Mesothelial cell of epicardium (in vitro differentiated cells): Measurements from ENCODE around the gene SFPQ. TPM values are rescaled to one million over a fixed set of nuclear protein-coding genes. Genes with fewer than 3 reads are reported as not detected.

Source experiments
- DNase-seq, 2 experiments: peaks; one replicate each; pipeline ENCODE4 v3.0.0; 2021; ENCODE audit warnings: low spot score in 2 of 2; ENCODE audit not compliant: unreplicated experiment in 2 of 2
- H3K27ac Mint-ChIP-seq: 2 replicates; pipeline ENCODE4 v1.8.0; 2021; ENCODE audit warnings: mixed read lengths
- H3K27me3 Mint-ChIP-seq: 2 replicates; pipeline ENCODE4 v1.8.0; 2021; ENCODE audit warnings: low read depth, mixed read lengths
- H3K36me3 Mint-ChIP-seq: 2 replicates; pipeline ENCODE4 v1.8.0; 2021; ENCODE audit warnings: mixed read lengths
- H3K4me1 Mint-ChIP-seq: 2 replicates; pipeline ENCODE4 v1.8.0; 2021; ENCODE audit warnings: mixed read lengths
- H3K4me3 Mint-ChIP-seq: 2 replicates; pipeline ENCODE4 v1.8.0; 2021; ENCODE audit warnings: mild to moderate bottlenecking, moderate library complexity, mixed read lengths
- H3K9me3 Mint-ChIP-seq: 2 replicates; pipeline ENCODE4 v1.8.0; 2021; ENCODE audit warnings: mixed read lengths
- total RNA-seq: library from RNA; stranded (reverse); gene quantifications from 3 replicates; pipeline ENCODE4 v1.2.1, GENCODE V29; 2021
- TF ChIP-seq, protein P1 (sequence below): fragments of 200-600 bp; sonication (generic); IDR thresholded peaks from one replicate; pipeline ENCODE4 v1.5.0; 2021; ENCODE audit warnings: antibody characterized with exemption; ENCODE audit not compliant: unreplicated experiment

Gene SFPQ
- total RNA-seq, 1 donor from 2014 or later: 793 TPM

DNA sequence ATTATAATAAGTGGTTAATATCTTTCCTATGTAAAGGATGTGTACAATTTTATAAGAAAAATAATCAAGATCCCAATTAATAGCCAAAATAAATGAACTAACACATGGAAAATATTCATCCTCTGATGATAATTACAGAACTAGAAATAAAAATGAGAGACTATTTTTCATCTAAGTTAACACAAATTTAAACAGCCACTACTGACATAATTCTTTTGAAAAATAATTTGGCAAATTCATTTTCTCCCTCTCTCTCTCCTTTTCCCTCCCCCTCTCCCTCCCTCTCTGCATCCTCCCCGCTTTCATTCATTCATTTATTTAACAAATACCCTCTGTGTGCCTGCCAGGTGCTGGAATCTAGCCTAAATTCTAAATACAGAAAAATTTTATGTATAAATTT is 10.3 kb upstream of the SFPQ start:
- TF ChIP-seq, protein P1, sequence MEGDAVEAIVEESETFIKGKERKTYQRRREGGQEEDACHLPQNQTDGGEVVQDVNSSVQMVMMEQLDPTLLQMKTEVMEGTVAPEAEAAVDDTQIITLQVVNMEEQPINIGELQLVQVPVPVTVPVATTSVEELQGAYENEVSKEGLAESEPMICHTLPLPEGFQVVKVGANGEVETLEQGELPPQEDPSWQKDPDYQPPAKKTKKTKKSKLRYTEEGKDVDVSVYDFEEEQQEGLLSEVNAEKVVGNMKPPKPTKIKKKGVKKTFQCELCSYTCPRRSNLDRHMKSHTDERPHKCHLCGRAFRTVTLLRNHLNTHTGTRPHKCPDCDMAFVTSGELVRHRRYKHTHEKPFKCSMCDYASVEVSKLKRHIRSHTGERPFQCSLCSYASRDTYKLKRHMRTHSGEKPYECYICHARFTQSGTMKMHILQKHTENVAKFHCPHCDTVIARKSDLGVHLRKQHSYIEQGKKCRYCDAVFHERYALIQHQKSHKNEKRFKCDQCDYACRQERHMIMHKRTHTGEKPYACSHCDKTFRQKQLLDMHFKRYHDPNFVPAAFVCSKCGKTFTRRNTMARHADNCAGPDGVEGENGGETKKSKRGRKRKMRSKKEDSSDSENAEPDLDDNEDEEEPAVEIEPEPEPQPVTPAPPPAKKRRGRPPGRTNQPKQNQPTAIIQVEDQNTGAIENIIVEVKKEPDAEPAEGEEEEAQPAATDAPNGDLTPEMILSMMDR: no peak
- Mint-ChIP-seq H3K4me1 (no peaks in the 10 kb centered on the region), H3K36me3 (no peaks in the 10 kb centered on the region), H3K4me3 (no peak overlapping the region), H3K27me3 (no peaks in the 10 kb centered on the region), H3K9me3 (no peaks in the 10 kb centered on the region), H3K27ac (no peak overlapping the region)
- DNase-seq: no peak

DNA sequence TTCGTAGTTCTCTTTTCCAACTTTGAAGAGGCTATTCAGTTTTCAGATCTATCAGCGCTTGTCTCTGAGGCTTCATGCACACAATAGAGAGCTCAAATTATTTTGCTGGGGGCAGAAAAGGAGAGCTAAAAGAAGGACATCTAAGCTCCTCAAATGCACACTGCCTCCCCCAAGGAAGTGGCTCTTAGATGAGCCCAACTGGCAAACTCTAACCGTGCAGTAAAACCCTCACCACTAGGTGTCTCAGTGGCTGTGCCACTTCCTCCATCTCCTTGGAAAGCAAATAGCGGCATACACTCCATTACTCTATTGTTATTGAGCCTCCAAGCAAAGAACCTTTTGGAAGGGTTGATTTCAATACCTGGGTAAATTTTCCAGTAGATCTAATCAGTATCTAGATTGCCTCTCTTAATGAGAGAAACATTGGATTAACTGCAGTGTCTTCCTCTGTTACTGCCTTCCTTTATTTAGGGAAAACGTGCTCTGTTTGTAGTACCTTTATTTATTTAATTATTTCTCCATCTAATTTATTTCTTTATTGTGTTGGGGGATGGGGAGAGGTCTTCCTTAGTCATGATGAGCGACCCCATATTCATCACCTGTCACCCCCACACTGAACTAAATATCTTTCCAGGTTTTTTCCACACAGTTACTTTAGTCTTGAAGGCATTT is 9.2 kb upstream of the SFPQ start:
- H3K36me3 Mint-ChIP-seq: no peaks in the 10 kb centered on the region
- H3K27me3 Mint-ChIP-seq: no peaks in the 10 kb centered on the region
- TF ChIP-seq, protein P1: peak; percentile 78
- H3K27ac Mint-ChIP-seq: peak overlapping the region; percentile 22
- H3K4me1 Mint-ChIP-seq: no peaks in the 10 kb centered on the region
- no peak overlapping the region for H3K4me3 Mint-ChIP-seq
- peak in 1 of 2 experiments; percentile 69 for DNase-seq
- H3K9me3 Mint-ChIP-seq: no peaks in the 10 kb centered on the region

DNA sequence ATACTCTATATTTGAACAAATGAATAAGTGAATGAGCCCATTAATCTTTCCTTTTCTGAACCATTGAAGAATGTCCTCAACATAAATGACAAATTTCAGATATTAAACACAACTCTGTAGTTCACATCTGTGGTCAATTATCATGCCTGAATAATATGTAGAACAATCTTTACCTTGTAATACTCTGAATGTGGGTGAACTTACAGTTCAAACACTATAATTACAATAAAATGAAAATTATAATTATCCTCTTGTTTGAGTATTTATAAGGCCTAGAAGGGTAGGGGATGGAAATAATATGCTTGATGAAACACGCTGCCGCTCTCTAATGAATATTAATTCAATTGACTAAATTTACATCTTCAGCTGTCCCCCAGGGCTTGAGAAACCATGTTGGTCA is 8.7 kb upstream of the SFPQ start:
- TF ChIP-seq, protein P1: no peak
- H3K4me1 Mint-ChIP-seq: no peaks in the 10 kb centered on the region
- DNase-seq: no peak
- no peak overlapping the region for H3K4me3 Mint-ChIP-seq
- no peak overlapping the region for H3K27ac Mint-ChIP-seq
- no peaks in the 10 kb centered on the region for H3K9me3 Mint-ChIP-seq
- H3K27me3 Mint-ChIP-seq: no peaks in the 10 kb centered on the region
- no peaks in the 10 kb centered on the region for H3K36me3 Mint-ChIP-seq

DNA sequence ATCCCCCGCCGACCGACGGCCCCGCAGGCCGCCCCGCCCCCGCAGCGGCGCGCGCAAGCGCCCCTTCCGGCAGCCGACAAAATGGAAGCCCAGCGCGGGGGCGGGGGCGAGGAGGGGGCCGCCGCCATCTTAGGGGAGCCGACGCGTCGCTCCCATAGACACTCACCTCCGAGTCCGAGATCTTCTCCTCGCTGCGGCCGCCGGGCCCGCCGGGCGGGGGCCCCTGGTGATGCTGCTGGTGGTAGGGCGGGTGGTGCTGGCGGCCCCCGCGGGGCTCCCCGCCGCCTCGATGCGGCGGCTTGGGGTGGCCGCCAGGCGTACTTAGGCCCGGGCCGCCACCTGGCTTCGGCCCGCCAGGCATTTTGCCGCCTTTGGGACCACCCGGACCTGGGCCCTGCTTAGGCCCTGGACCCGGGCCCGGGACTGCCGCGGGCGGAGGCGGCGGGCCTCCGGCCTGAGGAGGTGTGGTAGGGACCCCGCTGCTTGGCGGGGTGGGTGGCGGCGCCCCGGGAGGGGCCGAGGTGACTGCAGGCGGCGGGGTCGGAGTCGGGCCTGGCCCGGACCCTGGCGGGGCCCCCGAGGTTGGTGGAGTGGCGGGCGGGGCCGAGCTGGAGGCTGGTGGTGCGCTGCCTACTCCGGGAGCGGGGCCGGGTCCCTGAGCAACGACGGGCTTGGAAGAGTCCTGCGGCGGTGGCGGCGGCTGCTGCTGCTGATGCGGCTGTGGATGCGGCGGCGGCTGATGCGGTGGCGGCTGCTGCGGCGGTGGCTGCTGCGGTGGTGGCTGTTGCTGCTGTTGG is 691 bp downstream of the SFPQ start:
- H3K36me3 Mint-ChIP-seq: peaks cover 41% of the 10 kb centered on the region

DNA sequence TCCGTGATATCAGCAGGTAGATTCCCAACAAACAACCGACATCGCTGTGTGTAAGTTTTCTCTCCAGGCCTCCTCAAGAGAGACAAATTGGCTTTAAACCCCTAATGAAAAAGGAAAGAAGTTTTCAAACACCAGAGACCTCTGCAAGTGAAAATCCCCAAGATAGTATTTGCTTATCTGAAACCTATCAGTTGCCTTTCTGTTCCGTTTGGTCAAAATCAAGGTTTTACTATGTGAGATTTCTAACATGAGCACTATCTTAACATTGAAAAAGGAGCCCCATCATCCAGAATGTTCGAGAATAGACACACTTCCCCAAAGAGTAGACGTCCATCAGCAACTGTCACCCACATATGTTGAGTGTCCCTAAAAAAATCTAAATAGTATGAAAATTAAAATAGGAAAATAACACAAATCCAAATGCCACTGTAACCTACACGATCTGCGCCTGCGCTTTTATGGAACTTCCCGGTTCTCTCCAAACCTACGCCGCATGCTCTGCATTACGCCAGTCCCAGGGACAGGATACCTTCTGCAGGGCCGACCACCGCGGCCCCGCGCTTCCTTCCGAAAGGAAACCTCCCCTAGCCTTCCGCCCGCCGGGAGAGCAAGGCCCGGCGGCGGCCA is 1.4 kb downstream of the SFPQ start:
- Mint-ChIP-seq H3K4me1 (peaks cover 50% of the 10 kb centered on the region), H3K9me3 (no peaks in the 10 kb centered on the region), H3K36me3 (peaks cover 46% of the 10 kb centered on the region), H3K4me3 (peak overlapping the region; percentile 90), H3K27ac (peak overlapping the region; percentile 96), H3K27me3 (no peaks in the 10 kb centered on the region)
- TF ChIP-seq, protein P1: no peak
- DNase-seq: no peak

More for the DNA sequence above, 691 bp downstream of the SFPQ start:
- Mint-ChIP-seq H3K9me3 (no peaks in the 10 kb centered on the region), H3K27me3 (no peaks in the 10 kb centered on the region), H3K4me3 (peak overlapping the region; percentile 91), H3K4me1 (peaks cover 45% of the 10 kb centered on the region), H3K27ac (peak overlapping the region; percentile 99)
- peak; percentile 85 to 91 for DNase-seq
- TF ChIP-seq, protein P1: no peak
